Esophagus (tissue), 2 donors: Measurements from ENCODE around the gene PITPNM2. TPM values are rescaled to one million over a fixed set of nuclear protein-coding genes. Genes with fewer than 3 reads are reported as not detected.
A peak's percentile ranks its signal among the peaks of the same experiment; 100 is the strongest.

Experiments used
- H3K27ac ChIP-seq, 2 donors: one replicate each; pipeline ENCODE4 v1.5.1; 2013; ENCODE audit warnings: low read depth in 2 of 2, mild to moderate bottlenecking in 2 of 2, inconsistent platforms in 1 of 2, low read length in 1 of 2, moderate library complexity in 1 of 2
- H3K27me3 ChIP-seq, 2 donors: one replicate each; pipeline ENCODE4 v1.6.1; 2013; ENCODE audit warnings: low read length in 2 of 2, control low read depth in 1 of 2, mild to moderate bottlenecking in 1 of 2; ENCODE audit not compliant: insufficient read depth in 2 of 2, control insufficient read depth in 1 of 2
- H3K36me3 ChIP-seq, 2 donors: one replicate each; pipeline ENCODE4 v1.6.1; 2013; ENCODE audit warnings: low read length in 1 of 2; ENCODE audit not compliant: control insufficient read depth in 2 of 2, insufficient read depth in 2 of 2
- H3K4me1 ChIP-seq, 2 donors: one replicate each; pipeline ENCODE4 v1.6.1; 2013; ENCODE audit warnings: low read length in 1 of 2; ENCODE audit not compliant: control insufficient read depth in 2 of 2, insufficient read depth in 2 of 2
- H3K4me3 ChIP-seq, 2 donors: one replicate each; pipeline ENCODE4 v1.5.1; 2013; ENCODE audit warnings: low read length in 2 of 2, mild to moderate bottlenecking in 2 of 2, low read depth in 1 of 2, moderate library complexity in 1 of 2
- H3K9me3 ChIP-seq, 2 donors: one replicate each; pipeline ENCODE4 v1.6.1; 2013; ENCODE audit warnings: mild to moderate bottlenecking in 2 of 2, low read depth in 1 of 2, low read length in 1 of 2, moderate library complexity in 1 of 2; ENCODE audit not compliant: control insufficient read depth in 2 of 2, insufficient read depth in 1 of 2
- WGBS, 2 donors: extraction: QIAGEN DNeasy Blood & Tissue Kit; methylation state at CpG; one replicate each; pipeline ENCODE4 v1.1.7; 2013; 5-methylcytosine and 5-hydroxymethylcytosine counted together
- polyA plus RNA-seq, 2 donors: library from polyadenylated mRNA; stranded (reverse); fragments of 200-250 nt; gene quantifications; one replicate each; pipeline ENCODE4 v1.2.3, GENCODE V29; 2013
- donor health status: healthy with polysubstance abuse.
- donor health status: Bipolar disorder and iron deficiency.

The PITPNM2 gene
- polyA plus RNA-seq, result 1 to 10 TPM; 4.1 to 7.8 TPM

DNA sequence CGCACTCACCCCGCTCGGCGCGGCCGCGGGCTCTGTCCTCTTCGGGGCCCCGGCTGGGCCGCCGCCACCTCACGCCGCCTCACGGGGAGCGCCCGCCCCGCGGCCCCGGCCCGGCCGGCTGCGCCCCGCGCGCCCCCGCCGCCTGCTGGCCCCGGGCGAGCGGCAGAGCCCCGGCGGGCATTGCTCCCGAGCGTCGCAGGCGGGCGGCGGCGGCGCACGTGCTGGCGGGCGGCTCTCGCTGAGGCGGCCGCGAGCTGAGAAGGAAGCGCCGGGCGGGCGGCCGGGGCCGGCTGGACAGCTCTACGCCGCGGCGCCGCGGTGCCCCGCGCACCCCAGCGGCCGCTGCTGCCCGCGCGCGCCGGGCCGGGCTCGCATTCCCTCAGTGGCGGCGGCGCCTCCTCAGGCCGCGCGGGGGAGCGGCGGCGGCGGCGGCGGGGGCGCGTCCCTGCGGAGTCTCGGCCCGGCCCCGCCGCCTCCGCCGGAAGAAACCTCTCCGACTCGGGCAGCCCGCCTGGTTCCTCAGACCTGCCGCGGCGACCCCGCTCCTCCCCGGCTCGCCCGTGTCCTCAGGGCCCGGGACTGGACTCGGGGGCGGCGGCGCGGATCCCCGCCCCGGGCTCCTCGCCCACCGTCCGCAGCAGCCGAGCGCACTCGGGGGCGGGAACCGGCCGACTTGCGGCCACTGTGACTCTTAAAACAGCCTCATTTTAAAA is at the start of gene PITPNM2:
Gene PITPNM2 (minus strand): TSS at position 347 of the 713 bp plus-strand sequence. CDS start 116,500 bp downstream, outside the sequence.
- Histone ChIP-seq H3K4me1 (peaks cover 0 to 3% of the 10 kb centered on the region in 2 donors), H3K27ac (peak within 1 kb of the TSS; percentile 71 to 86), H3K9me3 (no peaks in the 10 kb centered on the region), H3K36me3 (no peaks in the 10 kb centered on the region), H3K4me3 (peak within 1 kb of the TSS; percentile 67 to 71), H3K27me3 (no peaks in the 10 kb centered on the region)
- 1% methylated on average over 67 to 119 of the region's 119 CpGs for WGBS, 2 donors

DNA sequence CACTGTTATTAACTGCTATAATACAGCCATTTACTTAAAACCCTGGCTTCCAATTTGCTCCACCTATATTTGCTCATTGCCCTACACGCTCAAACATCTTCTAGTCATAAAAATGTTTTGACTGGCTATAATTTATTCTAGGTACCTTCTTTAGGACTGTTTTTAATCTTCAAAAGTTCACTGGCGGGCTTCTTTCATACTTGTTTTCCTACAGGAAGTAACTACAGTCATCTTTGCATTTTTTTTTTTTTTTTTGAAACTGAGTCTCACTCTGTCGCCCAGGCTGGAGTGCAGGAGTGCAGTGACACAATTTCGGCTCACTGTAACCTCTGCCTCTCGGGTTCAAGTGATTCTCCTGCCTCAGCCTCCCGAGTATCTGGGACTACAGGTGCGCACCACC is 49.5 kb upstream of the PITPNM2 start:
- H3K4me1 ChIP-seq, result no peaks in the 10 kb centered on the region
- H3K4me3 ChIP-seq, result no peak overlapping the region
- H3K36me3 ChIP-seq, result peaks cover 0 to 2% of the 10 kb centered on the region in 2 donors
- H3K27me3 ChIP-seq, result no peaks in the 10 kb centered on the region
- WGBS, 2 donors, result 91 to 95% methylated on average over 7 of the region's 7 CpGs
- H3K9me3 ChIP-seq, result no peaks in the 10 kb centered on the region
- no peak overlapping the region for H3K27ac ChIP-seq

DNA sequence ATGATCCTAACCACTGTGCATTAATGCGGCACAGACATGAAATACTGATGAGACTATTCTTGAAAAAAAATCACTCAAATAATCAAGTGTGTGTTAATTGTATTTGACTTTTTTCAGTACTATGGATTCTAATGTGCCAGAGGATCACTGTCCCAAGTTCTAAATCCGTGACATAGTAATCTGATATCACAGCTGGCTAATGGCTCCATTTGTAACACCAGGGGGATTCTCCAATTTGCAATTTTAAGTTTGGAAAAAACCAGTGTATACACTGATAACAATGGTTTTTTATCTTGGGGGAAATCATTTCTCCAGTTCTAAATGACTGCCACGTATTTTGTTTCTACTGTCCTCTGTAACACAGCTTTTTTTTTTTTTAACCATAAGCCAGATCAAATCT is 49.0 kb upstream of the PITPNM2 start:
- WGBS, 2 donors, result 94 to 95% methylated on average over 3 of the region's 3 CpGs
- Histone ChIP-seq H3K27me3 (no peaks in the 10 kb centered on the region), H3K4me1 (no peaks in the 10 kb centered on the region), H3K36me3 (peaks cover 0 to 2% of the 10 kb centered on the region in 2 donors), H3K4me3 (no peak overlapping the region), H3K27ac (no peak overlapping the region), H3K9me3 (no peaks in the 10 kb centered on the region)

DNA sequence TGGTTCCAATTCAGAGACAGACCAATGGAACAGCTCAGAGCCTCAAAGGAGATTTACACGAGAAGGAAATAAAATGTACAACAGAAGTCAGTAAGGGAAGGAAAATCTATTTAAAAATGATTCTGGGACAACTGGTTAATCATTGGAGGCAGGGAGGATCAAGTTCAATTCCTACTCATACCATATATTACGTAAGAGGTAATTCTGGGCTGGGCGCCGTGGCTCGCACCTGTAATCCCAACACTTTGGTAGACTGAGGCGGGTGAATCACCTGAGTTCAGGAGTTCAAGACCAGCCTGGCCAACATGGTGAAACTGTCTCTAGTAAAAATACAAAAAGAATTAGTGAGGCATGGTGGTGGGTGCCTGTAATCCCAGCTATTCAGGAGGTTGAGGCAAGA is 36.7 kb upstream of the PITPNM2 start:
- no peaks in the 10 kb centered on the region for H3K36me3 ChIP-seq
- H3K27me3 ChIP-seq, result no peaks in the 10 kb centered on the region
- 88 to 89% methylated on average over 6 of the region's 6 CpGs for WGBS, 2 donors
- H3K27ac ChIP-seq, result no peak overlapping the region
- H3K4me3 ChIP-seq, result no peak overlapping the region
- H3K4me1 ChIP-seq, result no peaks in the 10 kb centered on the region
- H3K9me3 ChIP-seq, result no peaks in the 10 kb centered on the region

DNA sequence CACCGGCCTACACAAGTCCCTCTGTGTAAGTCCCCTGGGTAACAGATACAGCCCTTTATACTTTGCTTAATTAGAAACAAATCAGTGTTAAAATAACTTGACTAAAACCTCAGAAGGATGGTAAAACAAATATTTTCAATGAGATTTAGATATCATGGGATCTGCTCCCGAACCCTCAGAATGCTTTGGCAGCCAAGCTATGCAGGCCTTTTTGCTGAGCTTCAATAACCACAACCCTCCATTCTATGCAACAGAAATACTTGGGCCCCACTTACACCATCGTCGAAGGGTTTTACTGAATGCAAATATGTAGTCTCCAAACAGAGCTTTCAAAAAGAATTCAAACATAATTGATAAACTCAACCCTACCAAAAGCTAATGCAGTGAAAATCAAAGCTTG is 29.3 kb upstream of the PITPNM2 start:
- H3K36me3 ChIP-seq, result no peaks in the 10 kb centered on the region
- no peak overlapping the region for H3K27ac ChIP-seq
- H3K9me3 ChIP-seq, result no peaks in the 10 kb centered on the region
- no peak overlapping the region for H3K4me3 ChIP-seq
- 90 to 93% methylated on average over 4 of the region's 4 CpGs for WGBS, 2 donors
- H3K4me1 ChIP-seq, result no peaks in the 10 kb centered on the region
- no peaks in the 10 kb centered on the region for H3K27me3 ChIP-seq

DNA sequence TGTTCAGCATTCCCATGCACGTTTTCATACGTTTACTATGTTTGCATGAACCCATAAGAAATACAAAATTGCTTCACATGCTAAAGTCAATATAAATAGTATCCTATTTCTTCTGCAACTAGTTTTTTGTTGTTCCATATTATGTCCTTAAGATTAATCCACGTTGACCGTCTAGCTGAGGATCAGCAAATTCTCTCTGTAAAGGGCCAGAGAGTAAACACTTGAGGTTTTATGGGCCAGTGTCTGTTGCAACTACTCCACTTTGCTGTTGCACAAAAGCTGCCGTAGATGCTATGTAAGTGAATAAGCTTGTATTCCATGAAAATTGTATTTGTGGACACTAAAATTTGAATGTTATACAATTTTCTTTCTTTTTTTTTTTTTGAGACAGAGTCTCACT is 21.1 kb upstream of the PITPNM2 start:
- H3K4me3 ChIP-seq, result no peak overlapping the region
- H3K27me3 ChIP-seq, result no peaks in the 10 kb centered on the region
- no peaks in the 10 kb centered on the region for H3K9me3 ChIP-seq
- H3K4me1 ChIP-seq, result no peaks in the 10 kb centered on the region
- no peaks in the 10 kb centered on the region for H3K36me3 ChIP-seq
- no peak overlapping the region for H3K27ac ChIP-seq
- 72 to 77% methylated on average over 5 of the region's 5 CpGs for WGBS, 2 donors

DNA sequence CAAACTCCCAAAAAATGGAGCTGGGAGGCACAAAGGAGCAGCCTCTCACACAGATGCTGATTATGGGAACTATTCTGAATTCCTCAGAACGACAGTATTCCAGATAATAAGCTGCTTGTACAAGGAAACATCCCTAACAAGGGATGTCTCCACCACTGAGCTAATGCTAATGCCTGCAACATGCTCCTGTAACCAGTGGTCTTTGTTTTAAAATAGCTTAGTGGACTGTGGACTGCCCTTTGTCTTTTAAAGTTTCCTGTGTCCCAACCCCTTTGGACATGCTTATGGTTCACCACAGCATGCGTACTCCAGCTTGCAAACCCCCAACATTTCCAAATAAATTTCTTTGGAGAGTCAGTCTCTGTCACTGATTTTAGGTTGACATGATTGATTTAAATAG is 16.4 kb upstream of the PITPNM2 start:
- Histone ChIP-seq H3K9me3 (no peaks in the 10 kb centered on the region), H3K4me1 (no peaks in the 10 kb centered on the region), H3K4me3 (no peak overlapping the region), H3K36me3 (no peaks in the 10 kb centered on the region), H3K27ac (no peak overlapping the region), H3K27me3 (no peaks in the 10 kb centered on the region)
- 46 to 69% methylated on average over 2 of the region's 2 CpGs for WGBS, 2 donors

DNA sequence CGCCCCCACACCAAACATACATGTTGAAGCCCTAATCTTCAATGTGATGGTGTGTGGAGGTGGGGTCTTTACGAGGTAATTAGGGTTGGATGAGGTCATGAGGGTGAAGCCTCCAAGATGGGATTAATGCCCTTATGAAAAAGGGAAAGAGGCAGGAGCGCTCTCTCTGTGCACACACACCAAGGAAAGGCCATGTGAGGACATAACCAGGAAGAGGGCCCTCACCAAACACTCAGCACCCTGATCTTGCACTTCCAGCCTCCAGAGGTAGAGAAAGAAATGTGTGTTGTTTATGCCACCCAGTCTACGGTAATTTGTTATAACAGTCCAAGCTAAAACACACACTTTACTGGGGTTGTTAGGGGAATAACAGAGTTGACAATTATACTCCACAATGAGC is 14.6 kb upstream of the PITPNM2 start:
- 87 to 91% methylated on average over 4 of the region's 4 CpGs for WGBS, 2 donors

DNA sequence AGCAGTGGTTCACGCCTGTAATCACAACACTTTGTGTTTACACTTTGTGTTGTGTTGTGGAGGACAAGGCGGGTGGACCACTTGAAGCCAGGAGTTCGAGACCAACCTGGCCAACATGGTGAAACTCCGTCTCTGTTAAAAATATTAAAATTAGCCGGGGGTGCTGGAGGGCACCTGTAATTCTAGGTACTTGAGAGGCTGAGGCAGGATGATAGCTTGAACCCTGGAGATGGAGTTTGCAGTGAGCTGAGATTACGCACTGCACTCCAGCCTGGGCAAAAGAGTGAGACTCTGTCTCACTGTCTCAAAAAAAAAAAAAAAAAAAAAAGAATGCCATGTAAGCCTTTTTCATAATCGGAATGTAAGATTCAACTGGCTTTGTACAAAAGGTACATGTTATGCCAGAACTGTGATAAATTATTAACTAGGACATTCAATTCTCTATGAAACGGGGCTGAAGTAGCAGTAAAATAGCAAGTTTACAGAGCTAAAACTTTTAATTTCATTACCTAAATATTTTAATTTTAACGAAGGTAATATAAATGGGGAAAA is 13.9 kb upstream of the PITPNM2 start:
- H3K27ac ChIP-seq, result no peak overlapping the region
- no peak overlapping the region for H3K4me3 ChIP-seq
- no peaks in the 10 kb centered on the region for H3K27me3 ChIP-seq
- no peaks in the 10 kb centered on the region for H3K4me1 ChIP-seq
- no peaks in the 10 kb centered on the region for H3K9me3 ChIP-seq
- WGBS, 2 donors, result 86 to 95% methylated on average over 9 of the region's 9 CpGs
- no peaks in the 10 kb centered on the region for H3K36me3 ChIP-seq

More for the DNA sequence above, 14.6 kb upstream of the PITPNM2 start:
- Histone ChIP-seq H3K27me3 (no peaks in the 10 kb centered on the region), H3K4me1 (no peaks in the 10 kb centered on the region), H3K36me3 (no peaks in the 10 kb centered on the region), H3K4me3 (no peak overlapping the region), H3K9me3 (no peaks in the 10 kb centered on the region), H3K27ac (no peak overlapping the region)

DNA sequence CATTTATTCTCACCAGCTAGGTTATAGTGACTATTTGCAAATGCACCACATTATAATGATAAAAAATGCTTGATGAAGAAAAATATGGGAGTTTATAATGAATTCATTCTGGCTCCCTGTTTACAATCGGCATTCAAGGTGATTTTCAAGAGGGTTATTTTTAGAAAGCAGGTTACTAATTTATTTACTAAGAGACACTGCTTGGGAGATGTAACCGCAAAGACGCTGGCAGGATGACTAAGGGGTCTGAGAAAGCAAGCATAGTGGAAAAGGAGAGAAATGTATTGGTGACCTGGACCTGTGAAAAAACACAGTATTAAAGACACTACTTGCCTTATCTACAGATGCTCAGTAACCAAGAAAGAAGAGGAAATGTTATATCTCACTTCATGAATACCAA is 13.3 kb upstream of the PITPNM2 start:
- no peaks in the 10 kb centered on the region for H3K4me1 ChIP-seq
- 87% methylated on average over 3 of the region's 3 CpGs for WGBS, 2 donors
- no peaks in the 10 kb centered on the region for H3K9me3 ChIP-seq
- no peak overlapping the region for H3K27ac ChIP-seq
- no peak overlapping the region for H3K4me3 ChIP-seq
- no peaks in the 10 kb centered on the region for H3K27me3 ChIP-seq
- H3K36me3 ChIP-seq, result no peaks in the 10 kb centered on the region
